Nephron (organoid): ENCODE measurements around the gene ITPA.
A peak's percentile ranks its signal among the peaks of the same experiment; 100 is the strongest.

Source experiments
- H3K27ac Mint-ChIP-seq, 3 experiments: 2 replicates each; pipeline ENCODE4 v1.8.0; 2020; ENCODE audit warnings: mixed read lengths in 3 of 3, mild to moderate bottlenecking in 2 of 3, moderate library complexity in 1 of 3
- H3K27me3 Mint-ChIP-seq: 2 replicates; pipeline ENCODE4 v1.8.0; 2021; ENCODE audit warnings: low read depth, mild to moderate bottlenecking, moderate library complexity, mixed read lengths
- H3K36me3 Mint-ChIP-seq: 2 replicates; pipeline ENCODE4 v1.8.0; 2020; ENCODE audit warnings: low read depth, mixed read lengths
- H3K4me1 Mint-ChIP-seq: 2 replicates; pipeline ENCODE4 v1.8.0; 2020; ENCODE audit warnings: mixed read lengths
- H3K4me3 Mint-ChIP-seq, 3 experiments: 2 replicates each; pipeline ENCODE4 v1.8.0; 2020; ENCODE audit warnings: mild to moderate bottlenecking in 3 of 3, mixed read lengths in 3 of 3, moderate library complexity in 2 of 3
- H3K9me3 Mint-ChIP-seq: 2 replicates; pipeline ENCODE4 v1.8.0; 2020; ENCODE audit warnings: mixed read lengths
- CTCF ChIP-seq, 3 experiments: fragments of 200-600 bp; sonication (generic); IDR thresholded peaks; one replicate each; pipeline ENCODE4 v1.5.0; 2021; ENCODE audit warnings: antibody characterized with exemption in 3 of 3; ENCODE audit not compliant: unreplicated experiment in 3 of 3

Gene ITPA

DNA sequence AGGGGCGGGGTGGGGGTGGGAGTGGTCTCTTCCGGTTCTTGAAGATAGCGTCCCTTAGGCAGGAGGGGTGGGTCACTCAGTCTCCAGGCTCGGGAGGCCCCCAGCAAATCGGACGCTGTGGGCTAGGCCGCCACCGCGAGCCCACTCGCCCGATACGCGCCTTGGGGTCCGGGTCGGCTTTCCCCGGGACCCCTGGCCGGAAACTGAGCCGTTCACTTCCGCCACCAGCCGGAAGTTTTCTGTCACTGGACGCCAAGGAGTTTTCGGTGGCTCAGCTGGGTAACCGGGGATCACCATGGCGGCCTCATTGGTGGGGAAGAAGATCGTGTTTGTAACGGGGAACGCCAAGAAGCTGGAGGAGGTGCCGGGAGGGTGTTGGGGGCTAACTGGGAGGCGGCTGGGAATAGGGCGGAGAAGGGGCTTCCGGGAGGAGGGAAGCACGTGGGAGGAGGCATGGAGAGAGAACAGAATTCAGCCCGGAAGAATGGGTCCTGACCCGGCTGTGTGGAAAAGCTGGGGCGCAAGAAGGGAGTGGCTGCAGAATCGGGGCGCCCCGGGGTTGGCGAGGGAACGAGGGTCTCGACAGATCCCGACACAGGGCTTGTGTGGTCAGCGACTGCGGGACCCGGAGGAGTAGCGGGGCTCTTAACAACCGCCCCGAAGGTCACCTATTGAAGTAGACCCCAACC lies at the start of gene ITPA:
ITPA (plus strand) TSS at position 242 of the 689 bp plus-strand sequence; CDS start at position 296, 54 bp downstream.
- Mint-ChIP-seq H3K27me3 (no peaks in the 10 kb centered on the region), H3K36me3 (peaks cover 10% of the 10 kb centered on the region), H3K4me3 (peak within 1 kb of the TSS; percentile 88 to 96 (median 96)), H3K4me1 (peaks cover 10% of the 10 kb centered on the region), H3K9me3 (no peaks in the 10 kb centered on the region), H3K27ac (peak within 1 kb of the TSS; percentile 92 to 97 (median 94))
- no peak for TF ChIP-seq CTCF (IDR thresholded peaks at IDR 0.05; ENCODE audit: unreplicated experiment in 3 of 3)

DNA sequence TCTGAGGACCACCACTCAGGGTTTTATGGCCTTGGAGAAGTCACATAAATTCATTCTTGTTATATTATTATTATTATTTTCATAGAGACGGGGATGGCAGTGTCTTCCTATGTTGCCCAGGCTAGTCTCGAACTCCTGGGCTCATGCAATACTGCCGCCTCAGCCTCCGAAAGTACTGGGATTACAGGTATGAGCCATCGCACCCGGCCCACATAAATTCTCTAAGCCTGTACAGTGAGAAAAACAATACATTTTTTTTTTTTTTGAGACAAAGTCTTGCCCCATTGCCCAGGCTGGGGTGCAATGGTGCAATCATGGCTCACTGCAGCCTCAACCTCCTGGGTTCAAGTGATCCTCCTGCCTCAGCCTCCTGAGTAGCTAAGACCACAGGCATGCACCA lies 48.9 kb upstream of the ITPA start:
- TF ChIP-seq CTCF (IDR thresholded peaks at IDR 0.05; ENCODE audit: unreplicated experiment in 3 of 3) = no peak
- H3K36me3 Mint-ChIP-seq = no peaks in the 10 kb centered on the region
- H3K4me1 Mint-ChIP-seq = peaks cover 57% of the 10 kb centered on the region
- H3K9me3 Mint-ChIP-seq = no peaks in the 10 kb centered on the region
- H3K27me3 Mint-ChIP-seq = no peaks in the 10 kb centered on the region
- peak overlapping the region; percentile 8 to 78 (median 47) for H3K4me3 Mint-ChIP-seq
- H3K27ac Mint-ChIP-seq = no peak overlapping the region

DNA sequence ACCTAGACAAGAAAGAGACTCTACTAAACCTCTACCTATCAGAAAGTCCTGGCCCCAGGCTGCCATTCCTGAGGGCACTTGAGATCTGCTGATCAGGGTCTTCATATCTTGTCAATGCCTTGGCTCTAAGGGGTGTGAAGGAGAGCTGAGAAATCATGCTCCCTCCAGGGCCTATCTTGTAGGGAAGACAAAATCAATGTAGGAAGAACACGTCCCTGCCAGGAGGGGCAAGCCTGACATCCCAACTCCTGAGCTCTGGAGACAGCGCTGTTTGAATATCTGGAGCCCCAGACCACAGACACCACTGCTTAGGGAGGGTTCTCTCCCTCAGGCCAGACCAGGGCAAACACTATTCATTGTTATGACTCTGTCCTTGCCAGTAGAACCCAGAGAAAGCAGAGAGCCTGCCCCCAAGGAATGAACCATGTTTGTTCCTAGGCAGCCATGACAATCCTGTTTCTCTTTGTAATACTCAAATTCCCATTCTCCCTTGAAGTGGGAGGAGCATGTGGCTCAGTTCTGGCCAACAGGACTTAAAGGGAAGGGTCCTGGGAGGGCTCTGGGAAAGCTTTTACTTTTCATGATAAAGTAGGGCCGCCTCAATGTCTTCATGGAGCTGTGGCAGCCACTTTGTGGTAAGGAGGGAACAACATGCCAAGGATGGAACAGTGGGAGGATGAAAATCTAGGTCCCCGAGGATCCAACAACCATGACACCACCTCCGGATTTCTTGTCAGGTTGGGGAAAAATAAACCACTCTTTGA lies 47.8 kb upstream of the ITPA start:
- no peak for TF ChIP-seq CTCF (IDR thresholded peaks at IDR 0.05; ENCODE audit: unreplicated experiment in 3 of 3)
- Mint-ChIP-seq H3K27ac (peak overlapping the region; percentile 59 to 89 (median 82)), H3K36me3 (no peaks in the 10 kb centered on the region), H3K4me3 (peak overlapping the region; percentile 61 to 78 (median 70)), H3K4me1 (peaks cover 50% of the 10 kb centered on the region), H3K9me3 (no peaks in the 10 kb centered on the region), H3K27me3 (peaks cover 3% of the 10 kb centered on the region)

- H3K4me1 Mint-ChIP-seq = peaks cover 44% of the 10 kb centered on the region
- peaks cover 3% of the 10 kb centered on the region for H3K27me3 Mint-ChIP-seq
- H3K36me3 Mint-ChIP-seq = no peaks in the 10 kb centered on the region
- TF ChIP-seq CTCF (IDR thresholded peaks at IDR 0.05; ENCODE audit: unreplicated experiment in 3 of 3) = no peak
- peak overlapping the region; percentile 59 to 89 (median 82) for H3K27ac Mint-ChIP-seq
- H3K4me3 Mint-ChIP-seq = peak overlapping the region; percentile 27 to 78 (median 70)
- no peaks in the 10 kb centered on the region for H3K9me3 Mint-ChIP-seq
Measured at GRCh38 chr20:3162080-3162611, 47.2 kb upstream of the ITPA start.

- no peaks in the 10 kb centered on the region for H3K36me3 Mint-ChIP-seq
- H3K27ac Mint-ChIP-seq = peak overlapping the region; percentile 59 to 89 (median 82)
- TF ChIP-seq CTCF (IDR thresholded peaks at IDR 0.05; ENCODE audit: unreplicated experiment in 3 of 3) = no peak
- H3K4me1 Mint-ChIP-seq = peaks cover 32% of the 10 kb centered on the region
- no peaks in the 10 kb centered on the region for H3K9me3 Mint-ChIP-seq
- H3K27me3 Mint-ChIP-seq = peaks cover 10% of the 10 kb centered on the region
- H3K4me3 Mint-ChIP-seq = peak overlapping the region in 1 of 3 experiments; percentile 24
Measured at GRCh38 chr20:3163099-3164042, 45.9 kb upstream of the ITPA start.
